NT2/D1 (cell line): ENCODE measurements around the gene ZC3H13.

ENCODE experiments used
- SUZ12 ChIP-seq: IDR thresholded peaks from 2 replicates; pipeline ENCODE4 v1.6.1; 2011; ENCODE audit not compliant: insufficient read length, insufficient read depth; ENCODE audit errors: extremely low read depth
- ZNF274 ChIP-seq: IDR thresholded peaks from 2 replicates; pipeline ENCODE4 v1.6.1; 2011; ENCODE audit warnings: mild to moderate bottlenecking, low read depth, low read length

DNA sequence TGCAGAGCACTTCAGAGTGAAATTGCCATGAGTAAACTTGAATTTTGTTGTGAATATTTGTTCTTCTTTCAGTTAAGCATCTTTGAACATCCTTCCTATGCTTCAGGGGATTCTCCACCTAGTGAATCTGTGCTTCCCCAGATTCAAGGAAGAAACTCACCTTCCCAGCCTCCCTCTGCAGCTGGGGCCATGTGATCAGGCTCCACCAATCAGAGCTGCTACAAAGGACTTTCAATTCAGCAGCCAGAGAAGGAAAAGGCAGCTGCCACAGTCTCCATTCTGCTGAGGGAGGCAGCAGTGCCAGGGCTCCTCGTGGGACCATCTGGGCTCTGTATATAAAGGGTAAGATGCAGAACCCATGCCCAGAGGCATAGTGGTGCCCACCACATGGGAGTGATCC, 111.3 kb downstream of the ZC3H13 start:
- TF ChIP-seq ZNF274 = no peak
- no peak for TF ChIP-seq SUZ12
